Ascending aorta (tissue), 2 donors: ENCODE measurements around the gene VOPP1. TPM values are rescaled to one million over a fixed set of nuclear protein-coding genes. Genes with fewer than 3 reads are reported as not detected.

Experiments
- DNase-seq, 2 donors: peaks; one replicate each; pipeline ENCODE4 v3.0.0-alpha.2; 2019; ENCODE audit warnings: low spot score in 2 of 2
- H3K27ac ChIP-seq, 2 donors: fragments of 200-600 bp; sonication (generic); one replicate each; pipeline ENCODE4 v1.5.1; 2016 to 2017; ENCODE audit warnings: mild to moderate bottlenecking in 1 of 2
- H3K27me3 ChIP-seq: fragments of 200-600 bp; sonication (generic); one replicate; pipeline ENCODE4 v1.5.1; 2017
- H3K36me3 ChIP-seq, 2 donors: fragments of 200-600 bp; sonication (generic); one replicate each; pipeline ENCODE4 v1.5.1; 2016
- H3K4me1 ChIP-seq, 2 donors: fragments of 200-600 bp; sonication (generic); one replicate each; pipeline ENCODE4 v1.5.1; 2016 to 2017; ENCODE audit warnings: mild to moderate bottlenecking in 1 of 2
- H3K4me3 ChIP-seq, 2 donors: fragments of 200-600 bp; sonication (generic); one replicate each; pipeline ENCODE4 v1.5.1; 2016 to 2017; ENCODE audit warnings: mild to moderate bottlenecking in 1 of 2
- H3K9me3 ChIP-seq, 2 donors: fragments of 200-600 bp; sonication (generic); one replicate each; pipeline ENCODE4 v1.5.1; 2016
- CTCF ChIP-seq, 3 experiments: fragments of 200-600 bp in 2 of 3; fragments of 450-650 bp in 1 of 3; sonication (generic) in 2 of 3; IDR thresholded peaks; one replicate each; pipeline ENCODE4 v1.5.1; 2016 to 2019; ENCODE audit warnings: antibody characterized with exemption in 3 of 3, mild to moderate bottlenecking in 1 of 3, moderate library complexity in 1 of 3
- intact Hi-C: fragments of 100-400 bp; cut with DNase I; formaldehyde crosslinking; loops from one replicate; pipeline ENCODE4 v1.15.1; 2023
- total RNA-seq: library from RNA; depleted of rRNA; stranded (reverse); fragments of >200 nt; gene quantifications from one replicate; pipeline ENCODE4 v1.1.0, GENCODE V29; 2016

VOPP1 gene
- total RNA-seq, 1 donor from 2014 or later = 78.8 TPM

DNA sequence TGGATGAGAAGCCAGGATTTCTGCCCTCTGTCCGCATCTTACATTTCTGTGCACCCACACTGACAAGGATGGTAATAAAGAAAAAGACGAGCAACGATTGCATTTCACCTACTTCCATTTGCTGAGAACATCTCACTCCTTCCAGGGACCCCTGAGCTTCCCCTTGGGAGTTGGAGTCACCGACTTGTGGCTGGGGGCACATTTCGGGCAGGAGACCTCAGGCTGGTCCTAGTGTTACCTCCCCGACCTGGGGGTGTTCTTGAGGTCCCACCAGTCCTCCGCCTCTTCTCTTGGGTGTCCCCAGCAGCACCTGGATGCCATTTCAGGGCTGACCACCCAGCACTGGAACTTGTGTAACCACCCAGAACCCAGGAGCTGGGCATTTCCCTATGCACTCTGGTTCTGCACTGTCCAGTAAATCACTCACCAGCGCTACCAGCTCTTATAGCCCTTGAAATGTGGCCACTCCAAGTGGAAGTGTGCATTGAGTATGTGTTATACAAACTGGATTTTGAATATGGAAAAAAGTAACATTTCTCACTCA, 122.2 kb downstream of the VOPP1 start:
- Histone ChIP-seq H3K4me3 (no peak overlapping the region), H3K9me3 (no peaks in the 10 kb centered on the region), H3K36me3 (no peaks in the 10 kb centered on the region), H3K27ac (no peak overlapping the region), H3K4me1 (no peaks in the 10 kb centered on the region), H3K27me3 (no peaks in the 10 kb centered on the region)
- no peak for DNase-seq
- intact Hi-C loops = no loop called here
- TF ChIP-seq CTCF (IDR thresholded peaks at IDR 0.05) = no peak

DNA sequence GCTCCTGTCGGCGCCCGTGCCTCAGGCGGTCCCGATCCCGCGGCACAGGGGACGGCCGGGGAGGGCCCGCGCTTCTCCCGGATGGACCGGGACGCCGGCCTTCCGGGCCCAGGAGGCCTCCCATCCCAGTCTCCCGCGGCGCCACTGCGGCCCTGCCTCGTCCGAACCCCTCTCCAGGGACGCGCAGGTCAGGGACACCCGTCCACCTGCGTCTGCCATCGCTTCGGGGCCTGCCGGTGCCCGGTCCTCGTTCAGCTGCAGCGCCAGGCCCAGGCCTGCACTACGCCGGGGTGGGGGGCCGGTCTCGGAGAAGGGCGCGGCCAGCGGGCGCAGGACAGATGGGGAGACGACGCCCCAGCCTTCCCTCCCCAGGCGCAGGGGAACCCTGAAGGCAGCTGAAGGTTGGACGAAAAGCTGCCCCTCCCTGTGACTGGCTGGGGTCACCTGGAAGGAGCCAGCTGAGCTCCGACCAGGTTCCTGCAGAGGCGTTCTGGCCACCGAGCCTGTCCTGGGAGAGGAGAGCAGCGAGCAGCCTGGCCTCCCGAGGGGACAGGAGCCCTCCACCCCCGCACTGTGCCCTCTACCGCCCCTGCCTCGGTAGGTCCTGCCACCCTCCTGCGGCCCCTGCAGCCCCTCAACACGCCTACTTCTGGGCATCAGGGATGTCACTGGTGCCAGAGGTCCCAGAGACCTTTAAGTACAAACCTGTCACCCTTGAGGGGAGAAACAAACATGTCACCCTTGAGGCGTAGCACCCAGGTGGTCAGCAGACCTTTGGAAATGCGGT, 122.9 kb downstream of the VOPP1 start:
- intact Hi-C loops = no loop called here
- TF ChIP-seq CTCF (IDR thresholded peaks at IDR 0.05) = no peak
- DNase-seq = no peak
- no peaks in the 10 kb centered on the region for H3K36me3 ChIP-seq
- no peak overlapping the region for H3K4me3 ChIP-seq
- no peaks in the 10 kb centered on the region for H3K9me3 ChIP-seq
- H3K27me3 ChIP-seq = no peaks in the 10 kb centered on the region
- H3K4me1 ChIP-seq = no peaks in the 10 kb centered on the region
- H3K27ac ChIP-seq = no peak overlapping the region

DNA sequence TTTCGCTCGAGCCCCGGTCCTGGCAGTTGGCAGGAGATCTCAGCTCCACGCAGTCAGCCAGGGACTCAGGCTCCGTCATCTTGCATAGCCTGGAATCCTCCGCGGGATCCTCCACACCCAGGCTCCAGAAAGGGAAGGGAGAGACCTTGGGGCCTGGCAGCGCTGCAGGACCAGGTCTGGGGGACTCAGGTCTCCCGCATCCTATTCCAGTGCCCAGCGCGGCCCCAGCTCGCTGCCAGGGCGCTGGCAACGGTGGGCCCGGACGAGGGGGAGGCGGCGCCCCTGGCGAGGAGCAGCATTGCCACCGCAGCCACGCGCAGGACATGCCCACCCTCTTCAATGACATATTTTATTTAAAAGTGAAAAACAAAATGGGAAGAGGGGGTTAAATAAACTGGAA, 123.8 kb downstream of the VOPP1 start:
- no peaks in the 10 kb centered on the region for H3K9me3 ChIP-seq
- H3K4me3 ChIP-seq = no peak overlapping the region
- H3K4me1 ChIP-seq = no peaks in the 10 kb centered on the region
- no peak overlapping the region for H3K27ac ChIP-seq
- TF ChIP-seq CTCF (IDR thresholded peaks at IDR 0.05) = no peak
- H3K36me3 ChIP-seq = no peaks in the 10 kb centered on the region
- H3K27me3 ChIP-seq = no peaks in the 10 kb centered on the region
- intact Hi-C loops = no loop called here
- DNase-seq = no peak

DNA sequence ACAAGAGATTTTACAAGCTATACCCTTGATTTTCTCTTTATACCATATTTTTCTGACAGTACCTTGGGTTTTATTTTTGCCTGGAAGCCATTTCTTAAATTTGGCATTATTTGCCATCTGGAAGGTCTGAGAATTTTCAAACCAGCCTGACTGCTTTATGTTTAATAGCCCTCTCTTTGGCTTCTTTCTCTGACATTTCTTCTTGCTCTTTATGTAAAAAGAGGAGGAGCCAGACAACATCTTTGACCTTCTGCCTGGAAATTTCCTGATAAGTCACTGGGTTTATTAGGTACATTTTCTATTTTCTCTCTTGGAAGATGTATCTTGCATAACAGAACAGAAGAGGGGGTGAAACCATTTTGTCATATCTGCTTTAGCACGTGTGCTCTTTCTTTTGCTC, 127.5 kb downstream of the VOPP1 start:
- no peak for TF ChIP-seq CTCF (IDR thresholded peaks at IDR 0.05)

GRCh38 chr7:55441774-55442522, 130.4 kb downstream of the VOPP1 start:
- no peak for TF ChIP-seq CTCF (IDR thresholded peaks at IDR 0.05)
- no peak for DNase-seq
- intact Hi-C loops = no loop called here
- Histone ChIP-seq H3K27me3 (no peaks in the 10 kb centered on the region), H3K27ac (no peak overlapping the region), H3K9me3 (no peaks in the 10 kb centered on the region), H3K4me3 (no peak overlapping the region), H3K4me1 (no peaks in the 10 kb centered on the region), H3K36me3 (no peaks in the 10 kb centered on the region)

More for the DNA sequence above, 127.5 kb downstream of the VOPP1 start:
- DNase-seq = no peak
- Histone ChIP-seq H3K36me3 (no peaks in the 10 kb centered on the region), H3K9me3 (no peaks in the 10 kb centered on the region), H3K4me1 (no peaks in the 10 kb centered on the region), H3K27me3 (no peaks in the 10 kb centered on the region), H3K27ac (no peak overlapping the region), H3K4me3 (no peak overlapping the region)
- intact Hi-C loops = no loop called here
